ENCODE results near the gene ANKS3.

DNA sequence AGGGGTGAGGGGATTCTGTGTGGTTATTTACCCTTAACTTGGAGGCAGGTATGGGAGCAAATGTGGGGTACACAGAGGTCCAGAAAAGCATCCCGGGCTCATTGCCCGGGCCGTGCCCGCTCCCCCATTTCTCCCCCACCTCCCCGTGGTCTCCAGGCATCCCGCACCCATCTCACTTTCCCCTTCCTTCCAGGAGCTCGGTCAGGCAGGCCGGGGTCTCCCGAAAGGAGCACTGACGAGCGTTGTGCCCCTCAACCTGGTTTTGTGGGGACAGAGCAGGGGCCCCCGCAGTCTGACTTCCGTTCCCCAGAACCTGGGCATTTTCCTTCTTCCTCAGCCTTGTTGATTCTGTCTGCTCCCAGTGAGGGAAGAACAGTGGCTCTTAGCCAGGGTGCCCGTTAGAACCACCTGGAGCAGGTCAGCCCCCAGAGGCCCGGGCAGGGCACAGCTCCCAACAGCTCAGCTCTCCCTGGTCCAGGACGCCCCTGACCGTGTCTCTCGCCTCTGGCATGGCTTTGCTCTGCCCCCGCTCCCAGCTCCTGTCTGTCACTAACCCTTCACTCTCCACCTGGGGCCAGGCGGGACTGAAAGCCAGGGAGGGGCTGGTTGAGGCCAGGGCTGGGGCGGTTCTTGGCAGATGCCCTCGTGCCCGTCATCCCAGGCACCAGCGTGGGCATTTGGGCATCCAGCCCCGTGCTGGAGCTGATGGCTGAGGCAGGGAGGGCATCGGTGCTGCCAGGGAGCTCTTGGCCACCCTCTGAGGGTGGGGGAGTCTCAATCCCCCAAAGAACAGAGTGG, 53.2 kb downstream of the ANKS3 start:
- TF ChIP-seq, protein P1, sequence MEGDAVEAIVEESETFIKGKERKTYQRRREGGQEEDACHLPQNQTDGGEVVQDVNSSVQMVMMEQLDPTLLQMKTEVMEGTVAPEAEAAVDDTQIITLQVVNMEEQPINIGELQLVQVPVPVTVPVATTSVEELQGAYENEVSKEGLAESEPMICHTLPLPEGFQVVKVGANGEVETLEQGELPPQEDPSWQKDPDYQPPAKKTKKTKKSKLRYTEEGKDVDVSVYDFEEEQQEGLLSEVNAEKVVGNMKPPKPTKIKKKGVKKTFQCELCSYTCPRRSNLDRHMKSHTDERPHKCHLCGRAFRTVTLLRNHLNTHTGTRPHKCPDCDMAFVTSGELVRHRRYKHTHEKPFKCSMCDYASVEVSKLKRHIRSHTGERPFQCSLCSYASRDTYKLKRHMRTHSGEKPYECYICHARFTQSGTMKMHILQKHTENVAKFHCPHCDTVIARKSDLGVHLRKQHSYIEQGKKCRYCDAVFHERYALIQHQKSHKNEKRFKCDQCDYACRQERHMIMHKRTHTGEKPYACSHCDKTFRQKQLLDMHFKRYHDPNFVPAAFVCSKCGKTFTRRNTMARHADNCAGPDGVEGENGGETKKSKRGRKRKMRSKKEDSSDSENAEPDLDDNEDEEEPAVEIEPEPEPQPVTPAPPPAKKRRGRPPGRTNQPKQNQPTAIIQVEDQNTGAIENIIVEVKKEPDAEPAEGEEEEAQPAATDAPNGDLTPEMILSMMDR (conservative IDR thresholded peaks at IDR 0.05 in 1 of 2, IDR thresholded peaks at IDR 0.05 in 1 of 2; ENCODE audit: extremely low read depth in 1 of 2, insufficient read depth in 1 of 2, low read depth in 1 of 2, low read length in 2 of 2), result no peak
- no peak for TF ChIP-seq EZH2 (IDR thresholded peaks at IDR 0.05; ENCODE audit: borderline replicate concordance, low read length)

Measured in mammary epithelial cell (primary cell).